ENCODE data around the gene NTM. TPM values are rescaled to one million over a fixed set of nuclear protein-coding genes. Genes with fewer than 3 reads are reported as not detected.

The NTM gene
- total and polyA plus RNA-seq, 2 donors = 3.8 to 27.8 TPM

DNA sequence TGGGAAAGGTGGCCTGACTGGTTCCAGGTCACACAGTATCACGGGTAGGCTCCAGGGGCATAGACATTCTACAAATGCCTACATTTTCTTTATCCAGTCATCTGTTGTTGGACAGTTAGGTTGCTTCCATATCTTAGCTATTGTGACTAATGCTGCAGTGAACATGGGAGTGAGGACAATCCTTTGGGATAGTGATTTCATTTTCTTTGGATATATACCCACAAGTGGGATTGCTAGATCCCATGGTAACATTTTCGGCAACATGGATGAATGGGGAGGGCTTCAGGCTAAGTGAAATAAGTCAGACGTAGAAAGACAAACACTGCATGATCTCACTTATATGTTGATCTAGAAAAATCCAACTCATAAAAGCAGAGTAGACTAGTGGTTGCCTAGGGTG, 744.3 kb downstream of the NTM start:
- Histone ChIP-seq H3K27ac (ENCODE audit: low read depth) (no peak overlapping the region), H3K36me3 (ENCODE audit: insufficient read depth) (no peaks in the 10 kb centered on the region), H3K4me3 (ENCODE audit: low read depth, low read length) (no peak overlapping the region), H3K4me1 (ENCODE audit: insufficient read depth) (no peaks in the 10 kb centered on the region)
- 77% methylated on average over 3 of the region's 3 CpGs for WGBS
- no peak for DNase-seq (ENCODE audit: extremely low spot score)

DNA sequence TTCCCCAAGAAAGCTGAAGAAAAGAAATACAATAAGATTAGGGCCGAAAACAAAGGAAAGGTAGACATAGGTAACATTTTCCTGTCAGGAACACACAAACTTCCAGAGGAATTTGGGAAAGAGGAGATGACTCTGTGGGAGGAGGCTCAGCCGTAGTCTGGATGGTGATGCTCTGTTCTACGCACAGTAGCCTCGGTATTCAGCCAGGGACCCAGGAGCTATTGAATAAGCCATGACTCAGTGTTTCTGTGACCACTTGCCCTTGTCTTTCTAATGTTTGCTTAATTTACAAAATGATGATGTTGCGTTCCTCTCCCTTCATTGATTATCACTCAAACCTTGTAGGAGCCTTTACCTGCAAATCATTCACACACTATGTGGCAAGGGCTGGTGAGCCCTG, 745.0 kb downstream of the NTM start:
- H3K4me1 ChIP-seq (ENCODE audit: insufficient read depth) = no peaks in the 10 kb centered on the region
- H3K4me3 ChIP-seq (ENCODE audit: low read depth, low read length) = no peak overlapping the region
- WGBS = 95% methylated on average over 5 of the region's 5 CpGs
- H3K36me3 ChIP-seq (ENCODE audit: insufficient read depth) = no peaks in the 10 kb centered on the region
- DNase-seq (ENCODE audit: extremely low spot score) = no peak
- no peak overlapping the region for H3K27ac ChIP-seq (ENCODE audit: low read depth)

GRCh38 chr11:132116516-132116915, 746.1 kb downstream of the NTM start:
- no peak overlapping the region for H3K27ac ChIP-seq (ENCODE audit: low read depth)
- no peak overlapping the region for H3K4me3 ChIP-seq (ENCODE audit: low read depth, low read length)
- 95% methylated on average over 3 of the region's 3 CpGs for WGBS
- H3K36me3 ChIP-seq (ENCODE audit: insufficient read depth) = no peaks in the 10 kb centered on the region
- H3K4me1 ChIP-seq (ENCODE audit: insufficient read depth) = no peaks in the 10 kb centered on the region
- DNase-seq (ENCODE audit: extremely low spot score) = no peak

DNA sequence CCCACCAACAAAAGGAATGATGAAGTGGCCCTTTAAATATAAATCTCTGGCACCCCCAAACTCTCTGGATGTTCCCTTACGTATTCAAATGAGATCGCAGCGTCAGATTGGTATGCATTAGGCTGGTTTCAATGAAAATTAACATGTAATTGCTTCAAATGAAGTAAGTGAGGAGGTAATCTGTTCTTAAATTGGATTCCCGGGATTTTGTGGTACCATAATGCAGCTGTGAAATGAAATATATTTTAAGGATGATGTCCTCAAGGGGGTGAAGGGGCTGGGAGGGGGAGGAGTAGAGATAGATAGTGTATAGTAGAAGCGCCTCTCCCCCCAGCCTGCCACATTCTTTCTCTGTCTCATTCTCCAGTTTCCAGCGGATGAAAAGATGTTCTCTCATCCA, 748.2 kb downstream of the NTM start:
- Histone ChIP-seq H3K27ac (ENCODE audit: low read depth) (no peak overlapping the region), H3K4me1 (ENCODE audit: insufficient read depth) (no peaks in the 10 kb centered on the region), H3K36me3 (ENCODE audit: insufficient read depth) (no peaks in the 10 kb centered on the region), H3K4me3 (ENCODE audit: low read depth, low read length) (no peak overlapping the region)
- 94% methylated on average over 6 of the region's 6 CpGs for WGBS
- no peak for DNase-seq (ENCODE audit: extremely low spot score)

DNA sequence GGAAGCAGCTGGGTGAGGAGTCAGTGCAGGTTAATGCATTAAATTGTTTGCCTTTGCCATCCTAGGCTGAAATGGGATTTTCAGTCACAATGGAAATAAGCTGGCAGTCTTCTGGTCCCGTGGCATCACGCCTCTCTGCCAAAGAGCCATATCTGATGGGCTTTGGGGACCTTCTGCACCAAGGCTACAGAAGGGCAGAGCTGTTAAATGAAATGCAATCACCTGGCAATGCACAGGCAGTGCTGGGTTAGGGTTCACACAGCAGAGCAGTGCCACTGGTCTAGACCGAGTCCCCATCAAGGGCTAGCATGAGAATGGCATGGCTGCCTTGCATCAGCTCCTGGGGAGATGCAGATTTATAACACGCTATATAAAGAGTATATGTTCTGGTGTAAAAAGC, 749.2 kb downstream of the NTM start:
- 97% methylated on average over 4 of the region's 4 CpGs for WGBS
- DNase-seq (ENCODE audit: extremely low spot score) = no peak
- Histone ChIP-seq H3K4me1 (ENCODE audit: insufficient read depth) (no peaks in the 10 kb centered on the region), H3K27ac (ENCODE audit: low read depth) (no peak overlapping the region), H3K4me3 (ENCODE audit: low read depth, low read length) (no peak overlapping the region), H3K36me3 (ENCODE audit: insufficient read depth) (no peaks in the 10 kb centered on the region)

DNA sequence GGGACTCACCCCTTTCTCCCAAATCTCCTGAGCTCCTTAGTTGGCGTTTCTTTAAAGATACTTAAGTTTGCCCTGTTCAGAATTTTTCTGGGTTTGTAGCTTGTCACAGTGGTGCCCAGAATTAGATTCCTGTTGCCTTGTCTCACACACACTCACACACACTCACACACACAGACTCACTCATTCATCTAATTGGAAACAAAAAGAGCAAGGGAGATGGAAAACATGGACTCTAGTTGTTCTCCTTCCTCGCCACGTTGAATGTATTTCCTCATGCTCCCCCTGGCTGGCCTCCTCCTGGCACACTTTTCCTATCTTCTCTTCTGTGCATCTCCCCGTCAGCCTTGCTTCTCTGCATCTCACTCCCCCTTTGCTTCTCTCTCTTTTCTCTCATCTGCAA, 752.3 kb downstream of the NTM start:
- no peaks in the 10 kb centered on the region for H3K4me1 ChIP-seq (ENCODE audit: insufficient read depth)
- H3K27ac ChIP-seq (ENCODE audit: low read depth) = no peak overlapping the region
- no peak overlapping the region for H3K4me3 ChIP-seq (ENCODE audit: low read depth, low read length)
- no peak for DNase-seq (ENCODE audit: extremely low spot score)
- WGBS = 71% methylated on average over 4 of the region's 4 CpGs
- no peaks in the 10 kb centered on the region for H3K36me3 ChIP-seq (ENCODE audit: insufficient read depth)

DNA sequence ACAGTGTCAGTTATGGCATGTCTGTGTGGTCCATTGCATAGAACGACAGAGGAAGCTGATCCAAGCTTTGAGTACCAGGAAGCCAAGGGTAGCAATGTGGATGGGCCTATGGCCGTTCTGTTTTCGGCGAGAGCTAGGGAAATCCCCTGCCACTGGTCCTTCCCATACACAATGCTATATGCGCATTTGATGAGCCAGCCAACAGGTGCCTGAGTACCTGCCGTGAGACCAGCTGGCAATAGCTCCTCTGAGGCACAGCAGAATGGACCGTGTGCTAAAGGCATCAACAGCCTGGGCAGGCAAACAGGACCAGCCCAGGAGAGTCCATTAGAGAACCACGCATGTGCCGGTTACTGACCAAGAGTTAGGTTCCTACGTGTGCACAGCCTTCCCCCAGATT, 753.0 kb downstream of the NTM start:
- H3K4me1 ChIP-seq (ENCODE audit: insufficient read depth) = no peaks in the 10 kb centered on the region
- no peak for DNase-seq (ENCODE audit: extremely low spot score)
- no peaks in the 10 kb centered on the region for H3K36me3 ChIP-seq (ENCODE audit: insufficient read depth)
- no peak overlapping the region for H3K27ac ChIP-seq (ENCODE audit: low read depth)
- WGBS = 90% methylated on average over 10 of the region's 10 CpGs
- no peak overlapping the region for H3K4me3 ChIP-seq (ENCODE audit: low read depth, low read length)

- no peak for DNase-seq (ENCODE audit: extremely low spot score)
- no peak overlapping the region for H3K27ac ChIP-seq (ENCODE audit: low read depth)
- no peaks in the 10 kb centered on the region for H3K36me3 ChIP-seq (ENCODE audit: insufficient read depth)
- no peaks in the 10 kb centered on the region for H3K4me1 ChIP-seq (ENCODE audit: insufficient read depth)
- 85% methylated on average over 21 of the region's 21 CpGs for WGBS
- H3K4me3 ChIP-seq (ENCODE audit: low read depth, low read length) = no peak overlapping the region
These were observed 753.7 kb downstream of the NTM start for GRCh38 chr11:132123854-132124835.

GRCh38 chr11:132125988-132126871, 755.8 kb downstream of the NTM start:
- Histone ChIP-seq H3K36me3 (ENCODE audit: insufficient read depth) (no peaks in the 10 kb centered on the region), H3K4me3 (ENCODE audit: low read depth, low read length) (peak overlapping the region; percentile 24), H3K4me1 (ENCODE audit: insufficient read depth) (no peaks in the 10 kb centered on the region), H3K27ac (ENCODE audit: low read depth) (no peak overlapping the region)
- no peak for DNase-seq (ENCODE audit: extremely low spot score)
- 24% methylated on average over 22 of the region's 22 CpGs for WGBS

GRCh38 chr11:132126973-132127899, 756.8 kb downstream of the NTM start:
- WGBS = 25% methylated on average over 19 of the region's 19 CpGs
- H3K27ac ChIP-seq (ENCODE audit: low read depth) = no peak overlapping the region
- H3K36me3 ChIP-seq (ENCODE audit: insufficient read depth) = no peaks in the 10 kb centered on the region
- DNase-seq (ENCODE audit: extremely low spot score) = peak; percentile 64
- H3K4me3 ChIP-seq (ENCODE audit: low read depth, low read length) = peak overlapping the region; percentile 24
- no peaks in the 10 kb centered on the region for H3K4me1 ChIP-seq (ENCODE audit: insufficient read depth)

GRCh38 chr11:132127900-132128288, 757.5 kb downstream of the NTM start:
- Histone ChIP-seq H3K27ac (ENCODE audit: low read depth) (no peak overlapping the region), H3K4me1 (ENCODE audit: insufficient read depth) (no peaks in the 10 kb centered on the region), H3K36me3 (ENCODE audit: insufficient read depth) (no peaks in the 10 kb centered on the region), H3K4me3 (ENCODE audit: low read depth, low read length) (no peak overlapping the region)
- WGBS = 69% methylated on average over 2 of the region's 2 CpGs
- DNase-seq (ENCODE audit: extremely low spot score) = no peak

DNA sequence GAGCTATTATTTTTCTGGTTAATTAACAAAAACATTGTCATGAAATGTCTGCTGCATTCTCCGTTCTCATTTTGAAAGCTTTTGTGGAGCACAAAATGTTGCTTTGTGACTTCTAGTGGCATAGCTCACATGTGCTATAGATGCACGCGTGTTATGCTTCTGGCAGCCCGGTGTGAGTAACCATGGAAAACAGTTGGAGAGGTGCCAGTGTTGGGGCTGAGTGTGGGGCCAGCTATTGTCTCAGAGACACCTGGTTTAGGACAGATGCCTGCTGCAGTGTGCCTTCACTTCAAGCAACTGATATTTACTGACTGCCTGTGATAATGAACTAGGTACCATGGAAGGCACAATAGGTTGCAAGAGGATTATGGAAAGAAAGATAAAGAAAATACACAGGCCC, 760.6 kb downstream of the NTM start:
- 61% methylated on average over 4 of the region's 4 CpGs for WGBS
- Histone ChIP-seq H3K4me1 (ENCODE audit: insufficient read depth) (no peaks in the 10 kb centered on the region), H3K36me3 (ENCODE audit: insufficient read depth) (no peaks in the 10 kb centered on the region), H3K27ac (ENCODE audit: low read depth) (no peak overlapping the region), H3K4me3 (ENCODE audit: low read depth, low read length) (no peak overlapping the region)
- no peak for DNase-seq (ENCODE audit: extremely low spot score)

GRCh38 chr11:132131961-132132360, 761.5 kb downstream of the NTM start:
- no peak for DNase-seq (ENCODE audit: extremely low spot score)
- H3K4me3 ChIP-seq (ENCODE audit: low read depth, low read length) = no peak overlapping the region
- no peak overlapping the region for H3K27ac ChIP-seq (ENCODE audit: low read depth)
- WGBS = 59% methylated on average over 9 of the region's 9 CpGs
- no peaks in the 10 kb centered on the region for H3K36me3 ChIP-seq (ENCODE audit: insufficient read depth)
- no peaks in the 10 kb centered on the region for H3K4me1 ChIP-seq (ENCODE audit: insufficient read depth)
